ENCODE results near the gene STAT5B.
"Not testable (repeated sequence)": the region's sequence is repeated elsewhere in the genome, so short reads cannot be mapped to it uniquely, and the experiment has no call there.

- TF ChIP-seq CTCF (IDR thresholded peaks at IDR 0.05 in 2 of 3, conservative IDR thresholded peaks at IDR 0.05 in 1 of 3; ENCODE audit: insufficient read depth in 2 of 3, low read depth in 1 of 3, low read length in 3 of 3); POLR2A (conservative IDR thresholded peaks at IDR 0.05); ZNF146 (CRISPR knock-in tag; IDR thresholded peaks at IDR 0.05; ENCODE audit: unreplicated experiment); ZBED1 (IDR thresholded peaks at IDR 0.05); SRF (CRISPR knock-in tag; IDR thresholded peaks at IDR 0.05); YY1 (IDR thresholded peaks at IDR 0.05; ENCODE audit: borderline replicate concordance in 1 of 3, control insufficient read depth in 1 of 3, extremely low read depth in 1 of 3, insufficient read depth in 3 of 3, insufficient read length in 1 of 3, insufficient replicate concordance in 2 of 3, low read depth in 1 of 3, low read length in 2 of 3): not testable (repeated sequence)
These were observed 90.0 kb downstream of the STAT5B start for GRCh38 chr17:42186191-42186590.

All from K562 (cell line).